IMR-90 (cell line): ENCODE results near the gene LRTM1. TPM values are rescaled to one million over a fixed set of nuclear protein-coding genes. Genes with fewer than 3 reads are reported as not detected.

Source experiments
- ATAC-seq: fragments of 200-7000 bp; cut with Tn5 transposase; 2 replicates; pipeline ENCODE4 v1.9.1; 2020; ENCODE audit warnings: low read depth, mild to moderate bottlenecking, moderate library complexity
- BruUV-seq: library from RNA; stranded (reverse); fragments of 400-500 nt; replicated peaks from 2 replicates; lab custom pipeline; 2021; lab: Mats Ljungman, UMichigan
- CTCF ChIA-PET: fragments of 300-600 bp; formaldehyde crosslinking; extraction: SDS; loops from one replicate; lab custom pipeline; 2021; ENCODE audit warnings: antibody characterized with exemption; lab: Yijun Ruan, JAX
- POLR2A ChIA-PET: fragments of 300-600 bp; sonication (Branson Sonifier 250); formaldehyde crosslinking; loops from one replicate; lab custom pipeline; 2022; ENCODE audit warnings: antibody characterized with exemption; ENCODE audit not compliant: unreplicated experiment; lab: Charles Lee
- DNase-seq: peaks from one replicate; pipeline ENCODE4 v3.0.0; 2013
- H2AFZ ChIP-seq: replicated peaks from 2 replicates; pipeline ENCODE3; 2013; ENCODE audit warnings: low read length, mild to moderate bottlenecking; ENCODE audit not compliant: poor library complexity
- H2AK5ac ChIP-seq: 2 replicates; pipeline ENCODE4 v1.6.1; 2013; ENCODE audit warnings: low read depth, low read length, inconsistent platforms
- H2AK9ac ChIP-seq: replicated peaks from 2 replicates; pipeline ENCODE3; 2013; ENCODE audit warnings: mild to moderate bottlenecking, low read depth, low read length, moderate library complexity; ENCODE audit not compliant: poor library complexity
- H2BK120ac ChIP-seq: 2 replicates; pipeline ENCODE4 v1.6.1; 2013; ENCODE audit warnings: low read depth, low read length, inconsistent platforms
- H2BK15ac ChIP-seq: 3 replicates; pipeline ENCODE4 v1.6.1; 2013; ENCODE audit warnings: low read depth, low read length, inconsistent platforms
- H2BK20ac ChIP-seq: 2 replicates; pipeline ENCODE4 v1.6.1; 2013; ENCODE audit warnings: low read depth, mild to moderate bottlenecking, inconsistent platforms, low read length, moderate library complexity
- H2BK5ac ChIP-seq: 2 replicates; pipeline ENCODE4 v1.6.1; 2013; ENCODE audit warnings: mild to moderate bottlenecking, low read depth, low read length, inconsistent platforms; ENCODE audit not compliant: poor library complexity, severe bottlenecking
- H3K14ac ChIP-seq: replicated peaks from 2 replicates; pipeline ENCODE4 v1.6.1; 2013; ENCODE audit warnings: low read depth, low read length, inconsistent platforms
- H3K18ac ChIP-seq: 2 replicates; pipeline ENCODE4 v1.6.1; 2013; ENCODE audit warnings: low read depth, low read length, control low read depth
- H3K23ac ChIP-seq: 2 replicates; pipeline ENCODE4 v1.6.1; 2013; ENCODE audit warnings: low read depth, low read length, inconsistent platforms
- H3K27ac ChIP-seq: 2 replicates; pipeline ENCODE4 v1.5.1; 2013; ENCODE audit warnings: mild to moderate bottlenecking, control low read depth, low read length; ENCODE audit not compliant: insufficient read depth
- H3K27me3 ChIP-seq: 2 replicates; pipeline ENCODE4 v1.6.1; 2013; ENCODE audit warnings: low read length; ENCODE audit not compliant: control insufficient read depth, insufficient read depth
- H3K36me3 ChIP-seq: 2 replicates; pipeline ENCODE4 v1.6.1; 2013; ENCODE audit warnings: low read length, mixed read lengths; ENCODE audit not compliant: control insufficient read depth, insufficient read depth
- H3K4ac ChIP-seq: 2 replicates; pipeline ENCODE4 v1.6.1; 2013; ENCODE audit warnings: low read depth, low read length, inconsistent platforms
- H3K4me1 ChIP-seq: 2 replicates; pipeline ENCODE4 v1.6.1; 2013; ENCODE audit warnings: low read length, mixed read lengths; ENCODE audit not compliant: control insufficient read depth, insufficient read depth
- H3K4me2 ChIP-seq: 2 replicates; pipeline ENCODE4 v1.6.1; 2013; ENCODE audit warnings: low read depth, mild to moderate bottlenecking, control low read depth, low read length, moderate library complexity
- H3K4me3 ChIP-seq: 2 replicates; pipeline ENCODE4 v1.5.1; 2013; ENCODE audit warnings: low read depth, mild to moderate bottlenecking, control low read depth, low read length, moderate library complexity; ENCODE audit not compliant: insufficient read depth
- H3K56ac ChIP-seq: 2 replicates; pipeline ENCODE4 v1.6.1; 2013; ENCODE audit warnings: low read length, inconsistent platforms; ENCODE audit not compliant: insufficient read depth; ENCODE audit errors: extremely low read depth
- H3K79me1 ChIP-seq, 2 experiments: 2 replicates each; pipeline ENCODE4 v1.6.1; 2013; ENCODE audit warnings: low read length in 2 of 2, inconsistent platforms in 1 of 2, low read depth in 1 of 2
- H3K9ac ChIP-seq: 2 replicates; pipeline ENCODE4 v1.6.1; 2013; ENCODE audit warnings: low read depth, low read length, control low read depth
- H3K9me1 ChIP-seq: 2 replicates; pipeline ENCODE4 v1.6.1; 2013; ENCODE audit warnings: low read length, inconsistent platforms; ENCODE audit not compliant: insufficient read depth
- H3K9me3 ChIP-seq: 2 replicates; pipeline ENCODE4 v1.6.1; 2013; ENCODE audit warnings: low read length; ENCODE audit not compliant: control insufficient read depth, insufficient read depth
- H4K20me1 ChIP-seq: 2 replicates; pipeline ENCODE4 v1.6.1; 2013; ENCODE audit warnings: low read length, inconsistent platforms; ENCODE audit not compliant: insufficient read depth
- H4K5ac ChIP-seq: 2 replicates; pipeline ENCODE4 v1.6.1; 2013; ENCODE audit warnings: mild to moderate bottlenecking, low read depth, low read length, control low read depth
- H4K8ac ChIP-seq, 2 experiments: 2 replicates each; pipeline ENCODE4 v1.6.1; 2013; ENCODE audit warnings: low read depth in 2 of 2, low read length in 2 of 2, control low read depth in 1 of 2, inconsistent platforms in 1 of 2
- H4K91ac ChIP-seq: 2 replicates; pipeline ENCODE4 v1.6.1; 2013; ENCODE audit warnings: low read depth, low read length, inconsistent platforms; ENCODE audit not compliant: insufficient read depth
- MAFK ChIP-seq: IDR thresholded peaks from 2 replicates; pipeline ENCODE4 v1.6.1; 2012; ENCODE audit warnings: low read depth, low read length, improper control_type of control experiment
- WGBS, 2 experiments: methylation state at CpG; one replicate each; pipeline versions ENCODE4 v1.1.5 to v1.1.7; 2013; ENCODE audit warnings: missing lambda C conversion rate in 2 of 2; ENCODE audit not compliant: insufficient read length in 1 of 2; ENCODE audit errors: extremely low coverage in 2 of 2; 5-methylcytosine and 5-hydroxymethylcytosine counted together
- dilution Hi-C: fragments of 300-500 bp; cut with HindIII; formaldehyde crosslinking; loops from one replicate; pipeline ENCODE4 v1.14.3; 2018; ENCODE audit warnings: low sequenced_read_pairs; ENCODE audit not compliant: unreplicated experiment
- in situ Hi-C: fragments of 300-500 bp; cut with MboI; formaldehyde crosslinking; loops from 3 replicates; pipeline ENCODE4 v1.14.3; 2019; ENCODE audit warnings: low sequenced_read_pairs, inconsistent platforms, mixed read lengths
- intact Hi-C: fragments of 100-400 bp; cut with micrococcal nuclease; formaldehyde crosslinking; loops from 2 replicates; pipeline ENCODE4 v1.10.0; 2022
- polyA plus RNA-seq, 3 experiments: library from polyadenylated mRNA; depleted of rRNA; stranded (reverse); fragments of >200 nt; gene quantifications; 2 replicates each; pipeline ENCODE4 v1.2.3, GENCODE V29; 2012; ENCODE audit warnings: low replicate concordance in 1 of 3
- total RNA-seq: library from RNA; depleted of rRNA; stranded (reverse); fragments of >200 nt; gene quantifications from 2 replicates; pipeline ENCODE4 v1.2.3, GENCODE V29; 2012

LRTM1 gene
- total and polyA plus RNA-seq, 2 of the 4 experiments (the other 2 are of a cell fraction): not detected

GRCh38 chr3:54914180-54914579 is 13.7 kb downstream of the LRTM1 start:
- Histone ChIP-seq H3K14ac (no peak overlapping the region), H2AFZ (no peak overlapping the region), H2AK9ac (no peak overlapping the region), H3K36me3 (no peaks in the 10 kb centered on the region), H2BK20ac (no peak overlapping the region), H3K4me2 (no peak overlapping the region), H2AK5ac (no peak overlapping the region), H4K5ac (no peak overlapping the region), H3K4me3 (no peak overlapping the region), H3K18ac (no peak overlapping the region), H3K4me1 (peaks cover 5% of the 10 kb centered on the region; the same call in 1 of the 2 replicates), H3K27ac (no peak overlapping the region), H4K91ac (no peak overlapping the region), H3K79me1 (no peaks in the 10 kb centered on the region), H2BK120ac (no peak overlapping the region), H3K9ac (no peak overlapping the region), H4K20me1 (no peaks in the 10 kb centered on the region), H3K27me3 (no peaks in the 10 kb centered on the region), H4K8ac (no peak overlapping the region), H3K56ac (no peak overlapping the region), H3K4ac (no peak overlapping the region), H2BK5ac (no peak overlapping the region), H3K23ac (no peak overlapping the region), H2BK15ac (no peak overlapping the region), H3K9me1 (no peaks in the 10 kb centered on the region), H3K9me3 (peaks cover 5% of the 10 kb centered on the region)
- POLR2A ChIA-PET: no interaction called here
- no peak for TF ChIP-seq MAFK
- no CpG with 5 or more reads among the region's 2 CpGs for WGBS, 2 experiments
- intact Hi-C loops (no loop called here), dilution Hi-C loops (no loop called here), in situ Hi-C loops (no loop called here)
- BruUV-seq: no TSS peak
- ATAC-seq: no peak
- CTCF ChIA-PET: interaction anchor here (0.7 kb wide), 1 partner anchor 332 kb away, joined by 3 read pairs; no protein-coding TSS in a partner anchor
- no peak for DNase-seq
